PC-3 (cell line): Measurements from ENCODE around the gene NADSYN1. TPM values are rescaled to one million over a fixed set of nuclear protein-coding genes. Genes with fewer than 3 reads are reported as not detected.

Experiments used
- ATAC-seq: fragments of 200-7000 bp; cut with Tn5 transposase; 2 replicates; pipeline ENCODE4 v1.9.1; 2020; ENCODE audit warnings: mild to moderate bottlenecking, moderate library complexity
- BruUV-seq: library from RNA; stranded (reverse); fragments of 400-500 nt; replicated peaks from 2 replicates; lab custom pipeline; 2021; lab: Mats Ljungman, UMichigan
- CTCF ChIA-PET: fragments of 300-600 bp; sonication (Branson Sonifier 250); formaldehyde crosslinking; loops from one replicate; lab custom pipeline; 2022; ENCODE audit warnings: antibody characterized with exemption; lab: Charles Lee
- POLR2A ChIA-PET: fragments of 300-600 bp; sonication (Branson Sonifier 250); formaldehyde crosslinking; loops from one replicate; lab custom pipeline; 2022; ENCODE audit warnings: antibody characterized with exemption; ENCODE audit not compliant: unreplicated experiment; lab: Charles Lee
- DNase-seq: peaks from one replicate; pipeline ENCODE4 v3.0.0-alpha.2; 2015
- H2AFZ ChIP-seq: fragments of 300-600 bp; sonication (generic); 2 replicates; pipeline ENCODE4 v1.6.0; 2016; ENCODE audit warnings: antibody characterized with exemption, low read length
- H3F3A ChIP-seq: fragments of 300-600 bp; sonication (generic); one replicate; pipeline ENCODE4 v1.6.0; 2017; ENCODE audit warnings: antibody characterized with exemption, low read length, control low read depth, mild to moderate bottlenecking; ENCODE audit not compliant: unreplicated experiment
- H3K27ac ChIP-seq: fragments of 300-600 bp; sonication (generic); 2 replicates; pipeline ENCODE4 v1.5.1; 2016; ENCODE audit warnings: mild to moderate bottlenecking, low read length
- H3K27me3 ChIP-seq: fragments of 300-600 bp; sonication (generic); 2 replicates; pipeline ENCODE4 v1.6.1; 2016; ENCODE audit warnings: low read length, mixed read lengths
- H3K36me3 ChIP-seq: fragments of 300-600 bp; sonication (generic); 2 replicates; pipeline ENCODE4 v1.6.1; 2016; ENCODE audit warnings: low read depth, mixed run types, low read length, mixed read lengths
- H3K4me1 ChIP-seq: fragments of 300-600 bp; sonication (generic); 2 replicates; pipeline ENCODE4 v1.5.1; 2016; ENCODE audit warnings: low read length; ENCODE audit not compliant: insufficient read depth
- H3K4me2 ChIP-seq: fragments of 300-600 bp; sonication (generic); 2 replicates; pipeline ENCODE4 v1.6.0; 2016; ENCODE audit warnings: low read length
- H3K4me3 ChIP-seq: fragments of 300-600 bp; sonication (generic); 2 replicates; pipeline ENCODE4 v1.5.1; 2016; ENCODE audit warnings: mild to moderate bottlenecking, low read length, mixed read lengths
- H3K79me2 ChIP-seq: fragments of 300-600 bp; sonication (generic); 2 replicates; pipeline ENCODE4 v1.6.1; 2017; ENCODE audit warnings: low read length, mixed read lengths
- H3K9ac ChIP-seq: fragments of 300-600 bp; sonication (generic); 2 replicates; pipeline ENCODE4 v1.6.0; 2016; ENCODE audit warnings: mild to moderate bottlenecking, low read length
- H3K9me2 ChIP-seq: fragments of 300-600 bp; sonication (generic); replicated peaks from 2 replicates; pipeline ENCODE4 v1.6.1; 2016; ENCODE audit warnings: mixed run types, low read length, mixed read lengths
- H3K9me3 ChIP-seq: fragments of 300-600 bp; sonication (generic); 2 replicates; pipeline ENCODE4 v1.6.1; 2016; ENCODE audit warnings: low read length, mixed read lengths
- H4K20me1 ChIP-seq: fragments of 300-600 bp; sonication (generic); 2 replicates; pipeline ENCODE4 v1.6.1; 2016; ENCODE audit warnings: low read length, mixed read lengths
- EZH2 ChIP-seq: fragments of 300-600 bp; sonication (generic); IDR thresholded peaks from one replicate; pipeline ENCODE4 v1.6.1; 2017; ENCODE audit warnings: antibody characterized with exemption, mild to moderate bottlenecking, low read length; ENCODE audit not compliant: unreplicated experiment
- EZH2phosphoT487 ChIP-seq: fragments of 300-600 bp; sonication (generic); IDR thresholded peaks from 2 replicates; pipeline ENCODE4 v1.6.1; 2018; ENCODE audit warnings: mild to moderate bottlenecking, antibody characterized with exemption, low read length, borderline replicate concordance
- intact Hi-C: fragments of 100-400 bp; cut with micrococcal nuclease; formaldehyde crosslinking; loops from 2 replicates; pipeline ENCODE4 v1.9.0; 2023
- total RNA-seq: library from RNA; depleted of rRNA; stranded (reverse); fragments of >200 nt; gene quantifications from 2 replicates; pipeline ENCODE4 v1.2.3, GENCODE V29; 2014
- TF ChIP-seq, protein P1 (sequence below): fragments of 300-600 bp; sonication (generic); conservative IDR thresholded peaks from 2 replicates; pipeline ENCODE4 v1.5.1; 2017; ENCODE audit warnings: antibody characterized with exemption, low read depth, mild to moderate bottlenecking, low read length

The NADSYN1 gene
- total RNA-seq, 1 experiment from 2014 or later: 64.8 TPM

- no peak overlapping the region for H3K4me3 ChIP-seq
- H3K27me3 ChIP-seq: no peaks in the 10 kb centered on the region
- no peaks in the 10 kb centered on the region for H3F3A ChIP-seq
- no peak overlapping the region for H3K4me2 ChIP-seq
- no peak overlapping the region for H2AFZ ChIP-seq
- TF ChIP-seq EZH2: no peak
- TF ChIP-seq, protein P1, sequence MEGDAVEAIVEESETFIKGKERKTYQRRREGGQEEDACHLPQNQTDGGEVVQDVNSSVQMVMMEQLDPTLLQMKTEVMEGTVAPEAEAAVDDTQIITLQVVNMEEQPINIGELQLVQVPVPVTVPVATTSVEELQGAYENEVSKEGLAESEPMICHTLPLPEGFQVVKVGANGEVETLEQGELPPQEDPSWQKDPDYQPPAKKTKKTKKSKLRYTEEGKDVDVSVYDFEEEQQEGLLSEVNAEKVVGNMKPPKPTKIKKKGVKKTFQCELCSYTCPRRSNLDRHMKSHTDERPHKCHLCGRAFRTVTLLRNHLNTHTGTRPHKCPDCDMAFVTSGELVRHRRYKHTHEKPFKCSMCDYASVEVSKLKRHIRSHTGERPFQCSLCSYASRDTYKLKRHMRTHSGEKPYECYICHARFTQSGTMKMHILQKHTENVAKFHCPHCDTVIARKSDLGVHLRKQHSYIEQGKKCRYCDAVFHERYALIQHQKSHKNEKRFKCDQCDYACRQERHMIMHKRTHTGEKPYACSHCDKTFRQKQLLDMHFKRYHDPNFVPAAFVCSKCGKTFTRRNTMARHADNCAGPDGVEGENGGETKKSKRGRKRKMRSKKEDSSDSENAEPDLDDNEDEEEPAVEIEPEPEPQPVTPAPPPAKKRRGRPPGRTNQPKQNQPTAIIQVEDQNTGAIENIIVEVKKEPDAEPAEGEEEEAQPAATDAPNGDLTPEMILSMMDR: no peak
- TF ChIP-seq EZH2phosphoT487: no peak
- no peak overlapping the region for H3K27ac ChIP-seq
- DNase-seq (no peak), ATAC-seq (no peak)
- H3K36me3 ChIP-seq: peaks cover 10% of the 10 kb centered on the region
- H4K20me1 ChIP-seq: no peaks in the 10 kb centered on the region
- no TSS peak for BruUV-seq
- intact Hi-C loops: no loop called here
- no peak overlapping the region for H3K9ac ChIP-seq
- POLR2A ChIA-PET: no interaction called here
- peaks cover 13% of the 10 kb centered on the region for H3K4me1 ChIP-seq
- H3K9me2 ChIP-seq: no peaks in the 10 kb centered on the region
- H3K79me2 ChIP-seq: no peaks in the 10 kb centered on the region
- H3K9me3 ChIP-seq: no peaks in the 10 kb centered on the region
- CTCF ChIA-PET: no interaction called here
Measured at GRCh38 chr11:71490731-71491390, 37.9 kb downstream of the NADSYN1 start.

DNA sequence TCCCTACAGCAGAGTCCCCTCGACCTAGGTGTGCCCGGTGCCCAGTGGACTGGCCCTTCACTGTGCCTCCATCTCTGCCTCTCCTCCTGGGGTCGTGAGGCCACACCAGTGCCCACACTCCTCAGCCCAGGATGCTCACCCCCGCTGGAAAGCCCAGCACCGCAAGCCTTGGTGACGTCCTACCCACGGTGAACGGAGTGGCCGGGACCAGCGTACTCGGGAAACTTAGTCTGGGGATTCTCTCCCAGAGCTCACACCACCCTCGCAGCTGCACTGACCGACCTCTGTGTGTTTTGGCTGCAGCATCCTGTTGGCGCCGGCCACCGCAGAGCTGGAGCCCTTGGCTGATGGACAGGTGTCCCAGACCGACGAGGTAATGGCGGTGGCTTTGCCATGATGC is 38.5 kb downstream of the NADSYN1 start:
- H3K79me2 ChIP-seq: no peaks in the 10 kb centered on the region
- peaks cover 13% of the 10 kb centered on the region for H3K4me1 ChIP-seq
- no peaks in the 10 kb centered on the region for H3F3A ChIP-seq
- H3K9me2 ChIP-seq: no peaks in the 10 kb centered on the region
- H2AFZ ChIP-seq: no peak overlapping the region
- no peak overlapping the region for H3K9ac ChIP-seq
- H3K27ac ChIP-seq: no peak overlapping the region
- BruUV-seq: no TSS peak
- H3K4me3 ChIP-seq: no peak overlapping the region
- no peaks in the 10 kb centered on the region for H3K27me3 ChIP-seq
- intact Hi-C loops: no loop called here
- CTCF ChIA-PET: no interaction called here
- H3K4me2 ChIP-seq: no peak overlapping the region
- H4K20me1 ChIP-seq: no peaks in the 10 kb centered on the region
- peaks cover 14% of the 10 kb centered on the region for H3K36me3 ChIP-seq
- TF ChIP-seq EZH2phosphoT487 (no peak), EZH2 (no peak)
- TF ChIP-seq, protein P1: no peak
- POLR2A ChIA-PET: no interaction called here
- no peak for DNase-seq
- no peaks in the 10 kb centered on the region for H3K9me3 ChIP-seq
- ATAC-seq: no peak

GRCh38 chr11:71491940-71492339 is 38.9 kb downstream of the NADSYN1 start:
- Histone ChIP-seq H3K9me3 (no peaks in the 10 kb centered on the region), H3K9me2 (no peaks in the 10 kb centered on the region), H3K27ac (no peak overlapping the region), H3K27me3 (no peaks in the 10 kb centered on the region), H2AFZ (no peak overlapping the region), H3K4me2 (no peak overlapping the region), H3F3A (no peaks in the 10 kb centered on the region), H4K20me1 (no peaks in the 10 kb centered on the region), H3K4me3 (no peak overlapping the region), H3K9ac (no peak overlapping the region), H3K79me2 (no peaks in the 10 kb centered on the region), H3K4me1 (peaks cover 13% of the 10 kb centered on the region), H3K36me3 (peaks cover 14% of the 10 kb centered on the region)
- CTCF ChIA-PET: no interaction called here
- no peak for ATAC-seq
- no TSS peak for BruUV-seq
- intact Hi-C loops: no loop called here
- no peak for DNase-seq
- POLR2A ChIA-PET: no interaction called here
- TF ChIP-seq EZH2 (no peak), EZH2phosphoT487 (no peak)
- TF ChIP-seq, protein P1: no peak
